ENCODE data around the gene MYO15B. TPM values are rescaled to one million over a fixed set of nuclear protein-coding genes. Genes with fewer than 3 reads are reported as not detected.

The MYO15B gene
- total RNA-seq, 1 donor, result 1.4 TPM

DNA sequence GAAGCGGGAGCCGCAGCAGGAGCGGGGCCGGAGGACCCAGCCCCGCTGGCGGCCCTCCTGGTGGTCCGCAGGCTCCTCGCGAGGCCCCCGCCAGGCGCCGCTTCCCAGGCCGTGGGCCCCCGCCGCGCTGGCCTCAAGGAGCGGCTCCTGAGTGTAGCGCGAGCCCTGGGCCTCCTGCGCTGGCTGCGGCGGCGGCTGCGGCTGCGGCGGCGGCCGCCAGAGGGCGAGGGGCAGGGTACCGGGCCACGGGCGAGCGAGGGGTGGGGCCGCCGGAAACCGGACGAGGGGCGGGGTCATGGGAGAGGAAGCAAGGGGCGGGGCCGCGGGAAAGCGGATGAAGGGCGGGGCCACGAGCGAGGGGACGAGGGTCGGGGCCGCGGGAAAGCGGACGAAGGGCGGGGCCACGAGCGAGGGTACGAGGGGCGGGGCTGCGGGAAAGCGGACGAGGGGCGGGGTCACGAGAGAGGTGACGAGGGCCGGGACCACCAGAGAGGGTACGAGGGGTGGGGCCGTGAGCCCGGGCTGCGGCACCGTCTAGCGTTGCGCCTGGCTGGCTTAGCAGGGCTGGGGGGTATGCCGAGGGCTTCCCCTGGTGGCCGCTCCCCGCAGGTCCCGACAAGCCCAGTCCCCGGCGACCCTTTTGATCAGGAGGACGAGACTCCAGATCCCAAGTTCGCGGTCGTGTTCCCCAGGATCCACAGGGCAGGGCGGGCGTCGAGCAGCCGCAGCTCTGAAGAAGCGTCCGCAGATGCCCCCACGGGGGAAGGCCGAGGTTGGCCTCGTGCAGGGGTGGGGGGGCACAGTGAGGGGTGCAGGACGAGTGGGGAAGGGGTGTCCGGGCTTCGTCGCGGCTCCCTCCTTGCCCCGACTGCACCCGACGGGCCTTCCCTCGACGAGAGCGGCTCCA, 1.7 kb downstream of the MYO15B start:
- TF ChIP-seq CTCF (IDR thresholded peaks at IDR 0.05; ENCODE audit: insufficient read depth, low read length), result peak; percentile 31
- DNase-seq (ENCODE audit: low read depth), result peak; percentile 72
- peak overlapping the region; percentile 65 for H3K4me3 ChIP-seq (ENCODE audit: low read depth, low read length)

DNA sequence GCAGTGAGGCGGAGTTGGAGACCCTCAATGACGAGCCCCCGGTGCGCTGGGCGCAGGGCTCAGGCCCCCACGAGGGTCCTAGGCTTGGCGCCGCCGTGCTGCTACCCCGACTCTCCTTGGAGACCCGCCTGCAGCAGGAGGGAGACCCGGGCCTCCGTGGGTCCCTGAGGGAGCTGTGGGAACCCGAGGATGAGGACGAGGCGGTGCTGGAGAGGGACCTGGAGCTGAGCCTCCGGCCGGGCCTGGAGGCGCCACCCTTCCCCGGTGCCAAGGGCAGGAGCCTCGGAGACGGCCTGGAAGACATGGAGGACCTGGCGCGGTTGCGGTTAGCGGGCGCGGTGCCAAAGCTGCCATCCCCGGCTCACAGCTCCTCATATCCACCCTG, 2.3 kb downstream of the MYO15B start:
- DNase-seq (ENCODE audit: low read depth), result no peak
- no peak for TF ChIP-seq CTCF (IDR thresholded peaks at IDR 0.05; ENCODE audit: insufficient read depth, low read length)
- H3K4me3 ChIP-seq (ENCODE audit: low read depth, low read length), result no peak overlapping the region

GRCh38 chr17:75590314-75590761, 2.7 kb downstream of the MYO15B start:
- no peak for DNase-seq (ENCODE audit: low read depth)
- no peak overlapping the region for H3K4me3 ChIP-seq (ENCODE audit: low read depth, low read length)
- TF ChIP-seq CTCF (IDR thresholded peaks at IDR 0.05; ENCODE audit: insufficient read depth, low read length), result no peak

- DNase-seq (ENCODE audit: low read depth), result no peak
- no peak overlapping the region for H3K4me3 ChIP-seq (ENCODE audit: low read depth, low read length)
- no peak for TF ChIP-seq CTCF (IDR thresholded peaks at IDR 0.05; ENCODE audit: insufficient read depth, low read length)
These were observed 3.5 kb downstream of the MYO15B start for GRCh38 chr17:75590849-75591721.

DNA sequence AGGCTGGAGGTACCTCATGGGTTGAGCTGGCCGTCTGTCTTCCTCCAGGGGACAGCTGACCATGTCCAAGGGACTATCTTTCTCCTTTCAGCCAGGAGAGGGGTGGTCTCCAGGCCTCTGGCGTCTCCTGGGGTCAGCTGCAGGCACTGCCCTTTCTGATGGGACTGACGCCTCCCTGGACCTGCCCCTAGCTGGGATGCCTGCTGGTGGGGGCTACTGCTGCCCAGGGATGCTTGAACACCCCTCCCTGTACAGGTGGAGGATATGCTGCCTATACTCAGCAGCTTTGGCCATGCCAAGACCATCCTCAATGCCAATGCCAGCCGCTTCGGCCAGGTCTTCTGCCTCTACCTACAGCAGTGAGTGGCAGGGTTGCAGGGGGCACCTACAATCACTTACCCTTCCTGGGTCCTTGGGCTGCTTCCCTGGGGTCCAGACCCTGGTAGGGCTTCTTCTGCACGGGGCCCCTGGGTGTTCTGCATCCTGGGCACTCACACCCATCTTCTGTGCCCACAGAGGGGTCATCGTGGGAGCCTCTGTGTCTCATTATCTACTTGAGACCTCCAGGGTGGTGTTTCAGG, 4.2 kb downstream of the MYO15B start:
- DNase-seq (ENCODE audit: low read depth), result no peak
- H3K4me3 ChIP-seq (ENCODE audit: low read depth, low read length), result no peak overlapping the region

More for the DNA sequence above, 4.2 kb downstream of the MYO15B start:
- no peak for TF ChIP-seq CTCF (IDR thresholded peaks at IDR 0.05; ENCODE audit: insufficient read depth, low read length)
